ENCODE results near the gene BLOC1S6. TPM values are rescaled to one million over a fixed set of nuclear protein-coding genes. Genes with fewer than 3 reads are reported as not detected.

The BLOC1S6 gene
- total and polyA plus RNA-seq, 2 donors: 32.1 to 36.8 TPM

GRCh38 chr15:45653702-45654424, 66.7 kb downstream of the BLOC1S6 start:
- Histone ChIP-seq H3K27me3 (ENCODE audit: control insufficient read depth in 2 of 2, insufficient read depth in 1 of 2, low read length in 1 of 2) (no peaks in the 10 kb centered on the region), H3K9me3 (ENCODE audit: control insufficient read depth in 2 of 2, insufficient read depth in 1 of 2, low read length in 1 of 2) (no peaks in the 10 kb centered on the region), H3K27ac (ENCODE audit: low read depth in 1 of 2, low read length in 1 of 2) (no peak overlapping the region), H3K4me3 (ENCODE audit: low read length in 2 of 2) (no peak overlapping the region), H3K36me3 (ENCODE audit: control insufficient read depth in 2 of 2, insufficient read depth in 2 of 2, low read length in 1 of 2) (peaks cover 0 to 3% of the 10 kb centered on the region in 2 donors), H3K4me1 (ENCODE audit: control insufficient read depth in 2 of 2, insufficient read depth in 2 of 2, low read length in 2 of 2) (peaks cover 0 to 2% of the 10 kb centered on the region in 2 donors)
- DNase-seq (ENCODE audit: low read depth in 6 of 9, low spot score in 9 of 9): no peak
- WGBS: 72% methylated on average over 3 of the region's 3 CpGs

GRCh38 chr15:45654749-45655148, 67.6 kb downstream of the BLOC1S6 start:
- no peak overlapping the region for H3K27ac ChIP-seq (ENCODE audit: low read depth in 1 of 2, low read length in 1 of 2)
- 97% methylated on average over 6 of the region's 6 CpGs for WGBS

GRCh38 chr15:45657254-45657653, 70.1 kb downstream of the BLOC1S6 start:
- H3K27ac ChIP-seq (ENCODE audit: low read depth in 1 of 2, low read length in 1 of 2): no peak overlapping the region

More at GRCh38 chr15:45654749-45655148, 67.6 kb downstream of the BLOC1S6 start:
- peaks cover 0 to 4% of the 10 kb centered on the region in 2 donors for H3K36me3 ChIP-seq (ENCODE audit: control insufficient read depth in 2 of 2, insufficient read depth in 2 of 2, low read length in 1 of 2)
- no peaks in the 10 kb centered on the region for H3K4me1 ChIP-seq (ENCODE audit: control insufficient read depth in 2 of 2, insufficient read depth in 2 of 2, low read length in 2 of 2)
- H3K4me3 ChIP-seq (ENCODE audit: low read length in 2 of 2): no peak overlapping the region
- DNase-seq (ENCODE audit: low read depth in 6 of 9, low spot score in 9 of 9): no peak
- H3K27me3 ChIP-seq (ENCODE audit: control insufficient read depth in 2 of 2, insufficient read depth in 1 of 2, low read length in 1 of 2): no peaks in the 10 kb centered on the region
- H3K9me3 ChIP-seq (ENCODE audit: control insufficient read depth in 2 of 2, insufficient read depth in 1 of 2, low read length in 1 of 2): no peaks in the 10 kb centered on the region

GRCh38 chr15:45657764-45658545, 70.8 kb downstream of the BLOC1S6 start:
- Histone ChIP-seq H3K27ac (ENCODE audit: low read depth in 1 of 2, low read length in 1 of 2) (no peak overlapping the region), H3K4me1 (ENCODE audit: control insufficient read depth in 2 of 2, insufficient read depth in 2 of 2, low read length in 2 of 2) (no peaks in the 10 kb centered on the region)

More at GRCh38 chr15:45657254-45657653, 70.1 kb downstream of the BLOC1S6 start:
- DNase-seq (ENCODE audit: low read depth in 6 of 9, low spot score in 9 of 9): no peak
- Histone ChIP-seq H3K4me1 (ENCODE audit: control insufficient read depth in 2 of 2, insufficient read depth in 2 of 2, low read length in 2 of 2) (no peaks in the 10 kb centered on the region), H3K27me3 (ENCODE audit: control insufficient read depth in 2 of 2, insufficient read depth in 1 of 2, low read length in 1 of 2) (no peaks in the 10 kb centered on the region), H3K4me3 (ENCODE audit: low read length in 2 of 2) (no peak overlapping the region), H3K9me3 (ENCODE audit: control insufficient read depth in 2 of 2, insufficient read depth in 1 of 2, low read length in 1 of 2) (no peaks in the 10 kb centered on the region), H3K36me3 (ENCODE audit: control insufficient read depth in 2 of 2, insufficient read depth in 2 of 2, low read length in 1 of 2) (peaks cover 0 to 13% of the 10 kb centered on the region in 2 donors)
- WGBS: 97% methylated on average over 2 of the region's 2 CpGs

More at GRCh38 chr15:45657764-45658545, 70.8 kb downstream of the BLOC1S6 start:
- H3K27me3 ChIP-seq (ENCODE audit: control insufficient read depth in 2 of 2, insufficient read depth in 1 of 2, low read length in 1 of 2): no peaks in the 10 kb centered on the region
- DNase-seq (ENCODE audit: low read depth in 6 of 9, low spot score in 9 of 9): no peak
- WGBS: 85% methylated on average over 8 of the region's 8 CpGs
- H3K36me3 ChIP-seq (ENCODE audit: control insufficient read depth in 2 of 2, insufficient read depth in 2 of 2, low read length in 1 of 2): peaks cover 0 to 19% of the 10 kb centered on the region in 2 donors
- H3K9me3 ChIP-seq (ENCODE audit: control insufficient read depth in 2 of 2, insufficient read depth in 1 of 2, low read length in 1 of 2): no peaks in the 10 kb centered on the region
- no peak overlapping the region for H3K4me3 ChIP-seq (ENCODE audit: low read length in 2 of 2)

Other genes starting within 250 kb of the BLOC1S6 start
- 40.2 TPM for gene GATM, start 208.8 kb upstream of the BLOC1S6 start, total RNA-seq
- gene GATM, start 208.8 kb upstream of the BLOC1S6 start, polyA plus RNA-seq: 19.3 TPM
- 1.2 TPM for gene SLC30A4, start 64.6 kb upstream of the BLOC1S6 start, total RNA-seq
- gene SLC30A4, start 64.6 kb upstream of the BLOC1S6 start, polyA plus RNA-seq: 2.9 TPM
- gene SQOR, start 47.6 kb downstream of the BLOC1S6 start, total RNA-seq: 34.0 TPM
- 33.5 TPM for gene SQOR, start 47.6 kb downstream of the BLOC1S6 start, polyA plus RNA-seq

All from thymus (tissue), 11 donors.